ENCODE results near the gene CPED1. TPM values are rescaled to one million over a fixed set of nuclear protein-coding genes. Genes with fewer than 3 reads are reported as not detected.
"Not testable (repeated sequence)": the region's sequence is repeated elsewhere in the genome, so short reads cannot be mapped to it uniquely, and the experiment has no call there.

Gene CPED1
- total RNA-seq, 2 experiments from 2014 or later = not detected

- no peak overlapping the region for H3K4me2 ChIP-seq (ENCODE audit: low read length)
- POLR2A ChIA-PET = interaction anchor here (0.8 kb wide), 1 partner anchor 9 kb away, joined by 3 read pairs; no protein-coding TSS in a partner anchor
- intact Hi-C loops (cut with micrococcal nuclease; ENCODE audit: unreplicated experiment) = no loop called here
Observed at GRCh38 chr7:121062671-121063279, 74.3 kb downstream of the CPED1 start.

GRCh38 chr7:121067717-121068116 lies 79.2 kb downstream of the CPED1 start:
- CTCF ChIA-PET (ENCODE audit: unreplicated experiment); H4K20me1 ChIP-seq (ENCODE audit: insufficient read depth, low read length); intact Hi-C loops (cut with micrococcal nuclease; ENCODE audit: unreplicated experiment); POLR2A ChIA-PET; DNase-seq (ENCODE audit: low spot score); H3K4me1 ChIP-seq (ENCODE audit: insufficient read depth, low read length, poor library complexity, severe bottlenecking); H3K27ac ChIP-seq (ENCODE audit: low read depth, low read length, poor library complexity, severe bottlenecking); BruUV-seq (replicated peaks); H3K4me3 ChIP-seq (ENCODE audit: low read depth, low read length, poor library complexity, severe bottlenecking); H3K9me3 ChIP-seq (ENCODE audit: low read length); H3K9me2 ChIP-seq (ENCODE audit: insufficient read depth, low read length); H3K79me2 ChIP-seq (ENCODE audit: insufficient read depth, low read depth, low read length); H3K36me3 ChIP-seq (ENCODE audit: insufficient read depth, low read length); H3K4me2 ChIP-seq (ENCODE audit: low read length); H2AFZ ChIP-seq (ENCODE audit: low read length): not testable (repeated sequence)

More at GRCh38 chr7:121062671-121063279, 74.3 kb downstream of the CPED1 start:
- no peaks in the 10 kb centered on the region for H3K9me3 ChIP-seq (ENCODE audit: low read length)
- no peaks in the 10 kb centered on the region for H3K9me2 ChIP-seq (ENCODE audit: insufficient read depth, low read length)
- no peak overlapping the region for H3K4me3 ChIP-seq (ENCODE audit: low read depth, low read length, poor library complexity, severe bottlenecking)
- H3K4me1 ChIP-seq (ENCODE audit: insufficient read depth, low read length, poor library complexity, severe bottlenecking) = no peaks in the 10 kb centered on the region
- no peak overlapping the region for H3K27ac ChIP-seq (ENCODE audit: low read depth, low read length, poor library complexity, severe bottlenecking)
- H3K36me3 ChIP-seq (ENCODE audit: insufficient read depth, low read length) = no peaks in the 10 kb centered on the region
- BruUV-seq (replicated peaks) = no TSS peak
- no peak for DNase-seq (ENCODE audit: low spot score)
- no peaks in the 10 kb centered on the region for H4K20me1 ChIP-seq (ENCODE audit: insufficient read depth, low read length)
- TF ChIP-seq CTCF (conservative IDR thresholded peaks at IDR 0.05; ENCODE audit: low read length) = no peak
- no peak for TF ChIP-seq EZH2phosphoT487 (IDR thresholded peaks at IDR 0.05; ENCODE audit: borderline replicate concordance, low read depth, low read length)
- no peaks in the 10 kb centered on the region for H3K79me2 ChIP-seq (ENCODE audit: insufficient read depth, low read depth, low read length)
- CTCF ChIA-PET (ENCODE audit: unreplicated experiment) = no interaction called here
- no peak overlapping the region for H2AFZ ChIP-seq (ENCODE audit: low read length)

GRCh38 chr7:121069346-121070100 lies 81.0 kb downstream of the CPED1 start:
- Histone ChIP-seq H2AFZ (ENCODE audit: low read length) (no peak overlapping the region), H3K4me2 (ENCODE audit: low read length) (no peak overlapping the region), H3K9me2 (ENCODE audit: insufficient read depth, low read length) (no peaks in the 10 kb centered on the region), H3K36me3 (ENCODE audit: insufficient read depth, low read length) (no peaks in the 10 kb centered on the region), H3K4me1 (ENCODE audit: insufficient read depth, low read length, poor library complexity, severe bottlenecking) (no peaks in the 10 kb centered on the region), H3K4me3 (ENCODE audit: low read depth, low read length, poor library complexity, severe bottlenecking) (no peak overlapping the region), H4K20me1 (ENCODE audit: insufficient read depth, low read length) (no peaks in the 10 kb centered on the region), H3K27ac (ENCODE audit: low read depth, low read length, poor library complexity, severe bottlenecking) (no peak overlapping the region), H3K9me3 (ENCODE audit: low read length) (no peaks in the 10 kb centered on the region), H3K79me2 (ENCODE audit: insufficient read depth, low read depth, low read length) (no peaks in the 10 kb centered on the region)
- ChIA-PET CTCF (ENCODE audit: unreplicated experiment) (no interaction called here), POLR2A (interaction anchor here (0.7 to 0.9 kb wide), 2 partner anchors 11 to 192 kb away, joined by 4 read pairs; no protein-coding TSS in a partner anchor)
- BruUV-seq (replicated peaks) = no TSS peak
- TF ChIP-seq EZH2phosphoT487 (IDR thresholded peaks at IDR 0.05; ENCODE audit: borderline replicate concordance, low read depth, low read length) (no peak), CTCF (conservative IDR thresholded peaks at IDR 0.05; ENCODE audit: low read length) (no peak)
- intact Hi-C loops (cut with micrococcal nuclease; ENCODE audit: unreplicated experiment) = no loop called here
- no peak for DNase-seq (ENCODE audit: low spot score)

Measured in OCI-LY7 (cell line).